Gastroesophageal sphincter (tissue), 3 donors: ENCODE results near the gene CENPF.

Source experiments
- CTCF ChIP-seq, 4 experiments: fragments of 200-600 bp in 2 of 4; fragments of 450-650 bp in 2 of 4; sonication (generic) in 1 of 4; IDR thresholded peaks; one replicate each; pipeline ENCODE4 v1.5.1; 2017 to 2019; ENCODE audit warnings: antibody characterized with exemption in 4 of 4, mild to moderate bottlenecking in 2 of 4, moderate library complexity in 2 of 4
- EP300 ChIP-seq: sonication (generic); formaldehyde crosslinking; IDR thresholded peaks from one replicate; pipeline ENCODE4 v1.6.1; 2017; ENCODE audit warnings: antibody characterized with exemption, mild to moderate bottlenecking
- POLR2A ChIP-seq, 2 donors: fragments of 450-650 bp; IDR thresholded peaks; one replicate each; pipeline ENCODE4 v1.6.1; 2017; ENCODE audit warnings: antibody characterized with exemption in 2 of 2, mild to moderate bottlenecking in 2 of 2, moderate library complexity in 1 of 2
- POLR2AphosphoS5 ChIP-seq: sonication (generic); formaldehyde crosslinking; IDR thresholded peaks from one replicate; pipeline ENCODE4 v1.6.1; 2017; ENCODE audit warnings: antibody characterized with exemption

- no peak for TF ChIP-seq CTCF (IDR thresholded peaks at IDR 0.05)
- no peak for TF ChIP-seq EP300
- TF ChIP-seq POLR2A (IDR thresholded peaks at IDR 0.05) = no peak
- no peak for TF ChIP-seq POLR2AphosphoS5
Measured at GRCh38 chr1:214657299-214657698, 54.3 kb downstream of the CENPF start.
